Endothelial cell of umbilical vein (primary cell): ENCODE measurements around the gene RAG1. TPM values are rescaled to one million over a fixed set of nuclear protein-coding genes. Genes with fewer than 3 reads are reported as not detected.

ENCODE experiments used
- BruUV-seq: library from RNA; stranded (reverse); fragments of 400-500 nt; replicated peaks from 2 replicates; lab custom pipeline; 2021; lab: Mats Ljungman, UMichigan
- CTCF ChIA-PET: fragments of 300-600, 350-600 bp; sonication (Branson Sonifier 250); formaldehyde crosslinking; loops from one replicate; lab custom pipeline; 2021; ENCODE audit warnings: antibody characterized with exemption, inconsistent platforms; lab: Charles Lee
- POLR2A ChIA-PET: fragments of 300-600, 350-600 bp; sonication (Branson Sonifier 250); formaldehyde crosslinking; loops from one replicate; lab custom pipeline; 2021; ENCODE audit warnings: antibody characterized with exemption, inconsistent platforms; lab: Charles Lee
- DNase-seq: peaks from one replicate; pipeline ENCODE4 v3.0.0-alpha.2; 2011; ENCODE audit warnings: low read depth, low spot score
- FAIRE-seq: peaks from 2 replicates; lab custom pipeline; 2011; peaks lifted over from hg19 to GRCh38; lab: Jason Lieb, UNC
- H2AFZ ChIP-seq: 2 replicates; pipeline ENCODE4 v1.6.0; 2012; ENCODE audit warnings: low read depth, low read length, control low read depth, inconsistent platforms
- H3K27ac ChIP-seq: 2 replicates; pipeline ENCODE4 v1.5.1; 2011; ENCODE audit warnings: low read depth, mild to moderate bottlenecking, control low read depth, low read length, moderate library complexity; ENCODE audit not compliant: insufficient read depth
- H3K27me3 ChIP-seq, 2 experiments: 2 replicates each; pipeline versions ENCODE4 v1.6.0 to v1.6.1; 2011; ENCODE audit warnings: low read length in 2 of 2, mixed read lengths in 1 of 2; ENCODE audit not compliant: control insufficient read depth in 2 of 2, insufficient read depth in 2 of 2
- H3K36me3 ChIP-seq, 2 experiments: 2 replicates in 1 of 2; 3 replicates in 1 of 2; pipeline ENCODE4 v1.5.1; 2011; ENCODE audit warnings: low read length in 2 of 2, mild to moderate bottlenecking in 1 of 2, moderate library complexity in 1 of 2; ENCODE audit not compliant: control insufficient read depth in 2 of 2, insufficient read depth in 2 of 2; ENCODE audit errors: extremely low read depth in 1 of 2
- H3K4me1 ChIP-seq: 3 replicates; pipeline ENCODE4 v1.5.1; 2011; ENCODE audit warnings: mild to moderate bottlenecking, low read length; ENCODE audit not compliant: control insufficient read depth, insufficient read depth; ENCODE audit errors: extremely low read depth
- H3K4me2 ChIP-seq: 2 replicates; pipeline ENCODE4 v1.6.1; 2011; ENCODE audit warnings: low read length, control low read depth, mixed read lengths; ENCODE audit not compliant: insufficient read depth
- H3K4me3 ChIP-seq, 3 experiments: fragments of 200-600 bp in 1 of 3; sonication (generic), shearing (Covaris generic) in 1 of 3; replicated peaks in 1 of 3; 2 replicates each; pipeline ENCODE4 v1.5.1; 2011 to 2016; ENCODE audit warnings: control low read depth in 3 of 3, low read length in 3 of 3, mild to moderate bottlenecking in 2 of 3, inconsistent platforms in 1 of 3, low read depth in 1 of 3, moderate library complexity in 1 of 3; ENCODE audit not compliant: insufficient read depth in 1 of 3
- H3K79me2 ChIP-seq: 2 replicates; pipeline ENCODE4 v1.6.0; 2012; ENCODE audit warnings: low read length, inconsistent platforms; ENCODE audit not compliant: control insufficient read depth, insufficient read depth
- H3K9ac ChIP-seq: replicated peaks from 2 replicates; pipeline ENCODE3; 2011; ENCODE audit warnings: low read length, control low read depth; ENCODE audit not compliant: insufficient read depth; ENCODE audit errors: extremely low read depth
- H3K9me1 ChIP-seq: replicated peaks from 3 replicates; pipeline ENCODE4 v1.6.0; 2011; ENCODE audit warnings: mild to moderate bottlenecking, low read length; ENCODE audit not compliant: control insufficient read depth, insufficient read depth; ENCODE audit errors: extremely low read depth
- H3K9me3 ChIP-seq: replicated peaks from 2 replicates; pipeline ENCODE4 v1.5.1; 2012; ENCODE audit warnings: low read length, inconsistent platforms; ENCODE audit not compliant: control insufficient read depth, insufficient read depth
- H4K20me1 ChIP-seq: replicated peaks from 2 replicates; pipeline ENCODE3; 2011; ENCODE audit warnings: mild to moderate bottlenecking, low read length; ENCODE audit not compliant: control insufficient read depth, insufficient read depth; ENCODE audit errors: extremely low read depth
- EZH2 ChIP-seq: IDR thresholded peaks from 2 replicates; pipeline ENCODE4 v1.6.1; 2012; ENCODE audit warnings: borderline replicate concordance, low read depth, mild to moderate bottlenecking, moderate library complexity, low read length, inconsistent platforms; ENCODE audit not compliant: severe bottlenecking
- FOS ChIP-seq: IDR thresholded peaks from 2 replicates; pipeline ENCODE4 v1.6.1; 2011; ENCODE audit warnings: mild to moderate bottlenecking, low read length, moderate library complexity, borderline replicate concordance; ENCODE audit not compliant: insufficient read depth
- GATA2 ChIP-seq: IDR thresholded peaks from 2 replicates; pipeline ENCODE4 v1.7.0; 2011; ENCODE audit warnings: low read depth, mild to moderate bottlenecking, moderate library complexity, mixed read lengths, low read length; ENCODE audit not compliant: insufficient read length, insufficient read depth
- JUN ChIP-seq: IDR thresholded peaks from 2 replicates; pipeline ENCODE4 v1.6.1; 2011; ENCODE audit warnings: borderline replicate concordance, low read depth; ENCODE audit not compliant: insufficient read length, insufficient read depth
- MYC ChIP-seq: IDR thresholded peaks from one replicate; pipeline ENCODE4 v1.6.1; 2011; ENCODE audit warnings: mild to moderate bottlenecking, low read depth, low read length
- POLR2A ChIP-seq: IDR thresholded peaks from 2 replicates; pipeline ENCODE4 v1.6.1; 2012; ENCODE audit warnings: low read depth, mild to moderate bottlenecking, control low read depth, low read length
- POLR2AphosphoS5 ChIP-seq: IDR thresholded peaks from 2 replicates; pipeline ENCODE4 v1.6.1; 2012; ENCODE audit warnings: low read depth, mild to moderate bottlenecking, control low read depth, low read length, moderate library complexity; ENCODE audit not compliant: insufficient read depth
- dilution Hi-C: fragments of 300-500 bp; cut with MboI; formaldehyde crosslinking; loops from one replicate; pipeline ENCODE4 v1.15.0; 2019; ENCODE audit warnings: low sequenced_read_pairs; ENCODE audit not compliant: extremely low pct_ligation_motif_present
- intact Hi-C: fragments of 100-400 bp; cut with micrococcal nuclease; formaldehyde crosslinking; loops from one replicate; pipeline ENCODE4 v1.10.0; 2022
- polyA plus RNA-seq, 4 experiments: library from polyadenylated mRNA; depleted of rRNA in 3 of 4; stranded (reverse) in 3 of 4; unstranded in 1 of 4; fragments of >200 nt; gene quantifications; 2 replicates each; pipeline versions ENCODE4 v1.2.1 to v1.2.3, GENCODE V29; 2011 to 2012; ENCODE audit warnings: missing spikeins in 1 of 4
- total RNA-seq: library from RNA; stranded (reverse); gene quantifications from 2 replicates; pipeline ENCODE4 v1.2.3, GENCODE V29; 2021
- TF ChIP-seq, protein P1 (sequence below): IDR thresholded peaks from 2 replicates; pipeline ENCODE4 v1.6.1; 2011; ENCODE audit not compliant: insufficient read depth, insufficient read length
- TF ChIP-seq, protein P2 (sequence below), 2 donors: IDR thresholded peaks; 1 replicate in 1 of 2; 2 replicates in 1 of 2; pipeline ENCODE4 v1.5.1; 2011; ENCODE audit warnings: low read length in 2 of 2, mild to moderate bottlenecking in 2 of 2, moderate library complexity in 2 of 2, control low read depth in 1 of 2, inconsistent platforms in 1 of 2, low read depth in 1 of 2; ENCODE audit not compliant: insufficient read depth in 1 of 2; ENCODE audit errors: extremely low read depth in 1 of 2

The RAG1 gene
- total and polyA plus RNA-seq, 2 donors (not counting 3 experiments of a cell fraction or from before 2014, with no cell fraction given) = 0.15 to 1.2 TPM

DNA sequence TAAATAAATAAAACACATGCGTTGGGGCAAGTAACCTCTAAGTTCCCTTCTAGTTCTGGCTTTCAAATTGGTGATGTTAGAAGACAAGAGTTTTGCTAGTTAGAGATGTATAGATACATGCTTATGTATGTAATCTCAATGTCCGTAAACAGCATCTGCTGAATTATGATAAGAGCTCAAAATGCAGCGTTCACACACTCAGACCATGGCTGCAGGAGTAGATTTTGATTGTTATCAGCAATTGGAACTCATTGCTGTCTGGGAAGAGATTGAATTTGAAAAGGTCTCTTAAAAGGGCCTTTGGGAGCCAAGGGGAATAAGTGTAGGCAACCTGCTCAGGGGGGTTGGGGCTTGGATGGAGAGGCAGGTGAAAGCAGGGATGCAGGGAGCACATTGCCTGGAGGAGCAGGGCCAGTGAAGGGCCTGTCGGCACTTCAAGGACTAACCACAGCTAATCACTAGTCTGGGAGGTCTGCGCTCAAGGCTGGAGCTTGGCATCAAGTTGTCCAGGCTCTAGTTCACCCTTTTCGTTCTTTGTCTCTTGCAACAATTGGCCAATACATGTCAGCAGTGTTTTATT, 2.7 kb upstream of the RAG1 start:
- H3K9me1 ChIP-seq = no peaks in the 10 kb centered on the region
- TF ChIP-seq POLR2A = no peak
- no peak for TF ChIP-seq MYC
- no peak for TF ChIP-seq FOS
- TF ChIP-seq, protein P1, sequence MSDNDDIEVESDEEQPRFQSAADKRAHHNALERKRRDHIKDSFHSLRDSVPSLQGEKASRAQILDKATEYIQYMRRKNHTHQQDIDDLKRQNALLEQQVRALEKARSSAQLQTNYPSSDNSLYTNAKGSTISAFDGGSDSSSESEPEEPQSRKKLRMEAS = no peak
- no peak for TF ChIP-seq POLR2AphosphoS5
- TF ChIP-seq, protein P2, sequence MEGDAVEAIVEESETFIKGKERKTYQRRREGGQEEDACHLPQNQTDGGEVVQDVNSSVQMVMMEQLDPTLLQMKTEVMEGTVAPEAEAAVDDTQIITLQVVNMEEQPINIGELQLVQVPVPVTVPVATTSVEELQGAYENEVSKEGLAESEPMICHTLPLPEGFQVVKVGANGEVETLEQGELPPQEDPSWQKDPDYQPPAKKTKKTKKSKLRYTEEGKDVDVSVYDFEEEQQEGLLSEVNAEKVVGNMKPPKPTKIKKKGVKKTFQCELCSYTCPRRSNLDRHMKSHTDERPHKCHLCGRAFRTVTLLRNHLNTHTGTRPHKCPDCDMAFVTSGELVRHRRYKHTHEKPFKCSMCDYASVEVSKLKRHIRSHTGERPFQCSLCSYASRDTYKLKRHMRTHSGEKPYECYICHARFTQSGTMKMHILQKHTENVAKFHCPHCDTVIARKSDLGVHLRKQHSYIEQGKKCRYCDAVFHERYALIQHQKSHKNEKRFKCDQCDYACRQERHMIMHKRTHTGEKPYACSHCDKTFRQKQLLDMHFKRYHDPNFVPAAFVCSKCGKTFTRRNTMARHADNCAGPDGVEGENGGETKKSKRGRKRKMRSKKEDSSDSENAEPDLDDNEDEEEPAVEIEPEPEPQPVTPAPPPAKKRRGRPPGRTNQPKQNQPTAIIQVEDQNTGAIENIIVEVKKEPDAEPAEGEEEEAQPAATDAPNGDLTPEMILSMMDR (IDR thresholded peaks at IDR 0.05; ENCODE audit: extremely low read depth in 1 of 2, insufficient read depth in 1 of 2, low read depth in 1 of 2, low read length in 2 of 2) = no peak
- TF ChIP-seq JUN = no peak
- no peak for TF ChIP-seq EZH2
- no peak for TF ChIP-seq GATA2
- ChIA-PET POLR2A (no interaction called here), CTCF (interaction anchor here (0.7 to 7.8 kb wide), 26 partner anchors 10 to 185 kb away, joined by 3 to 201 read pairs (median 8); partner anchors contain the start of gene IFTAP)
- H3K79me2 ChIP-seq = no peaks in the 10 kb centered on the region
- no peaks in the 10 kb centered on the region for H3K9me3 ChIP-seq
- no peaks in the 10 kb centered on the region for H3K4me1 ChIP-seq
- no peaks in the 10 kb centered on the region for H4K20me1 ChIP-seq
- no TSS peak for BruUV-seq
- no peak overlapping the region for H3K4me3 ChIP-seq
- intact Hi-C loops = no loop called here
- FAIRE-seq (no peak), DNase-seq (peak; percentile 3)
- H3K9ac ChIP-seq = no peak overlapping the region
- dilution Hi-C loops = no loop called here
- H3K4me2 ChIP-seq = no peak overlapping the region
- no peak overlapping the region for H2AFZ ChIP-seq
- no peak overlapping the region for H3K27ac ChIP-seq
- H3K36me3 ChIP-seq = no peaks in the 10 kb centered on the region
- peaks cover 4 to 27% of the 10 kb centered on the region in 2 experiments for H3K27me3 ChIP-seq
